ENCODE measurements around the gene VSX1.

VSX1 gene

DNA sequence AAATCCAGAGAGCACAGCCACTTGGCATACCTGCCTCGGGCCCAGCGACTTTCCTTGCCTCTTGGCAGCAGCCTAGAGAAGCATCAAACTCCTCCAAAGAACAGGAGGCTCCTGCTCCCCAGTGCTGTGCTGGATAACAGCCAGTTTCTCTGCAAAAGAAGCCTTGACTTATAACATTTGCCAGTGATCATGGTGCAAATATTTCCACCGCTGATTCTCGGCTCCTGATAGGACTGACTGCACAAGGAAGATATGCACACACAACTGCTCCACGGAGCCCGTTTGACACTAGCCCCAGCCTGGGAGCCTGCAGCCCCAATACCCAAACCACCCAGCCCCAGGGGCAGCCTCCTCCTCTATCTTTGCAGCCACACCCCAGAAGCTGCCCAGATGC lies 41.5 kb downstream of the VSX1 start:
- DNase-seq (ENCODE audit: low spot score): no peak

- DNase-seq (ENCODE audit: low spot score): no peak
Measured at GRCh38 chr20:25039697-25040437, 42.1 kb downstream of the VSX1 start.

- DNase-seq (ENCODE audit: low spot score): no peak
Measured at GRCh38 chr20:25038591-25039015, 43.3 kb downstream of the VSX1 start.

- no peak for DNase-seq (ENCODE audit: low spot score)
Measured at GRCh38 chr20:25038103-25038410, 43.9 kb downstream of the VSX1 start.

GRCh38 chr20:25037288-25038102 lies 44.4 kb downstream of the VSX1 start:
- no peak for DNase-seq (ENCODE audit: low spot score)

- no peak for DNase-seq (ENCODE audit: low spot score)
Measured at GRCh38 chr20:25036331-25036936, 45.5 kb downstream of the VSX1 start.

DNA sequence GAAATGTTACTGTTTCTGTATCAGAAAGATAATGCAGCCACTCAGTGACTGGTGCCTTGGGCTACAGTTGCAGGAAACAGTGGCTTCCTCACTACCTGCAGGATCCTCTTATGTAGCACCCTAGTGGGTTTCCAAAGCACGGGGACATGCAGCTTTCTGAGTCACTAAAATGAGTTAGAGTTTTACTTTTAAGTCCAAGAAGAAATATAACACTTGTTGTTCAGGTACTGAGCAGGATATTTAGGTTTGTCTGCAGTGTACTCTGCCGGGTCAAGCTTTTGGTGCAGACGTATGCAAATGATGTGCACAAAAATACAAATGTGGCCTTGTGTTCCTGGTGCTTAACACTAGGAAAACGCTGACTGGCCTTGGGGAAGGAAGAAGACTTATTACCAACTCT lies 46.0 kb downstream of the VSX1 start:
- no peak for DNase-seq (ENCODE audit: low spot score)

- no peak for DNase-seq (ENCODE audit: low spot score)
Measured at GRCh38 chr20:25033924-25034300, 48.0 kb downstream of the VSX1 start.

DNA sequence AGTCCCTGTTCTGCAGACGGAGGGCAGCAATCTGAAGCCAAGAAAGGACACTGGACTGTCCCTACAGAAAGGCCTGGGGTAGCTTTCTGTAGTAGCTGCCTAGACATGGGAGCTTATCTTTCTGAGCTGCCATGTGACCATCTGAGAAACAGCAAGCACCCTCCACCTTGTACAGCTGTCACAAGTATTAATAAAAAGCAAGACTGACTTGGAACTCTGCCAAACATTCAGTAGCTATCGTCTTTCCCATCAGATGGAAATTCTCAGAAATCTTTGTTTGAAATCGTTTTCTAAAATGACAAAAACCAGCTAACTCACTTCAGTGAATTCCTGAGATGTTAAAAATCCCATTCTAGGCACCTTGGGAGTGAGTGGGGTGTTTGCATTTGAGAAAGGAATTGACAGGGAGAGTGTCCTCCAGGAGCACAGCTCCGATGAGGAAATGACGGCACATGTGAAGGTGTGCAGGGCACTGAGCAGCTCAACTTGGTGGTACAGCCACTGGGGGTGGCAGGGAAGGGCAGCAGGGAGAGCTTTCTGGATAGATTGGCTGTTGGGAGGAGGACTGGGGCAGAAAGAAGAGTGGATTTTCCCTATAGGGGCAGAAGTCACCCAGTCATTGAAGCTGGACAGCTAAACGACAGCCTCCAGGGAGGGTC lies 48.5 kb downstream of the VSX1 start:
- DNase-seq (ENCODE audit: low spot score): peak; percentile 44

DNA sequence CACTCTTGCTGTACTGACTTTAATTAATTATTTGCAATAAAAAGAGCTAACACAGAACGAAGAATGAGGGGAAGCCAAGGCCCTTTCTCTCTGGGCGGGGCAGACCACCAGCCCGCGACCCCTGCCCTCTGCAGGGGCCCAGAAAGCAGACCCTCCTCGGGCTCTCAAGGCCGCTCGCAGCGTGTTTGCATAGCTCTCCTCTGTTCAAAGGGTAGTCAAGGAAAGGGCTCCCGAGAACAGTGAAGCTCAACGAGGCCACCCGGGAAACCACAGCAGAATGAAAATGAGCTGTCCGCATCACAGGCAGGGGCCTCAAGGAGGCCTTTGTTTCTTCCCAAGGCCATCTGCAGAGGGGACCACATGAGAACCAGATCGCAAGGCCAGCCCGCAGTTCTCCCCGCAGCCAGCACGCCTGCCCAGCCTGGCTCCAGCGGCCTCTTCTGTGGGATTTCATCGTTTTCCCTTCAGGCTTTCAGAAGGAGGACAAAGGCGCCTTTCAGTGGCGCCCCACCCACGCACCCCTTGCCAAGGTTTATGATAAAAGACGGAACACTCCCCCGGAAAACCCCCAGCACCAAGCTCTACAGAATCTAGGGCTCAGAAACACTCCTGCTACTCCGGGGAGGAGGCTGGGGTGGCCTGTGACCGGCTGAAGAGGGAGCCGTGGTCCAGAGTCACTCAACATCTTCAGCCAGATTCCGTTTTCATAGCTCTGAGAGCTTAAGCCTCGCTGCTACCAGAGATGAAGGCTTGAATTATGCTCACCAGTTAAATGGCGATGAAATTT lies 49.3 kb downstream of the VSX1 start:
- DNase-seq (ENCODE audit: low spot score): peak; percentile 29

DNA sequence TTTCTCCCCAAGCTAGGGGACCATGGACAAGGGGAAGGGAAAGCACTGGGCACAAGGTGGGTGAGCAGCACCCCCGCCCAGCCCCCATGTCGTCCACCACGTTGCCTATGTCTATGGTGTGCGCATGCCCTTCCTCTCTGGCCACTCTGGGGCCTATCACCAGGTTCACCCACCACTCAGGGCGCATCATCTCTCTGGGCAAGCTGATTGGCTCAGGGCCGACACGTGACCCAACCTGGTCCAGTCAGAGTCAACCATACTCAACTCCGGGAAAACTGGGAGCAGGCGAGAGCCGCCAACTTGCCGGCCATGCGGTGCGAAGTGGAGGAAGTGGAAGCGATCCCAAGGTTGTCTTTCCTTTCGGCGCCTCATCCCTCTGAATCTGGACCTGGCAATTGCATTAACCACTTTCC lies 49.9 kb downstream of the VSX1 start:
- DNase-seq (ENCODE audit: low spot score): no peak

GRCh38 chr20:25031241-25031640 lies 50.7 kb downstream of the VSX1 start:
- DNase-seq (ENCODE audit: low spot score): no peak

- DNase-seq (ENCODE audit: low spot score): no peak
Measured at GRCh38 chr20:25030649-25031207, 51.2 kb downstream of the VSX1 start.

GRCh38 chr20:25030007-25030648 lies 51.8 kb downstream of the VSX1 start:
- no peak for DNase-seq (ENCODE audit: low spot score)

- DNase-seq (ENCODE audit: low spot score): no peak
Measured at GRCh38 chr20:25025986-25026605, 55.8 kb downstream of the VSX1 start.
